Activated CD4-positive, alpha-beta T cell treated with anti-CD3 and anti-CD28 coated beads for 36 hours (primary cell): ENCODE data around the gene PTPRM. TPM values are rescaled to one million over a fixed set of nuclear protein-coding genes. Genes with fewer than 3 reads are reported as not detected.

Experiments
- ATAC-seq: fragments of 200-7000 bp; cut with Tn5 transposase; one replicate; pipeline ENCODE4 v1.10.0; 2021; ENCODE audit warnings: mild to moderate bottlenecking, moderate library complexity
- CTCF ChIA-PET: fragments of 350-600 bp; sonication (Branson Sonifier 250); formaldehyde crosslinking; loops from one replicate; lab custom pipeline; 2021; ENCODE audit warnings: antibody characterized with exemption; lab: Charles Lee
- POLR2A ChIA-PET: fragments of 350-600 bp; sonication (Branson Sonifier 250); formaldehyde crosslinking; loops from one replicate; lab custom pipeline; 2021; ENCODE audit warnings: antibody characterized with exemption, inconsistent platforms; lab: Charles Lee
- DNase-seq: peaks from one replicate; pipeline ENCODE4 v3.0.0-alpha.2; 2020
- H3K27ac Mint-ChIP-seq: one replicate; pipeline ENCODE4 v1.8.0; 2021; ENCODE audit warnings: mixed read lengths
- H3K27me3 Mint-ChIP-seq: one replicate; pipeline ENCODE4 v1.8.0; 2021; ENCODE audit warnings: mixed read lengths
- H3K36me3 Mint-ChIP-seq: one replicate; pipeline ENCODE4 v1.8.0; 2021; ENCODE audit warnings: low read depth, mixed read lengths
- H3K4me1 Mint-ChIP-seq: one replicate; pipeline ENCODE4 v1.8.0; 2021; ENCODE audit warnings: mixed read lengths
- H3K4me3 Mint-ChIP-seq: one replicate; pipeline ENCODE4 v1.8.0; 2021; ENCODE audit warnings: mild to moderate bottlenecking, moderate library complexity, mixed read lengths
- H3K9me3 Mint-ChIP-seq: one replicate; pipeline ENCODE4 v1.8.0; 2021; ENCODE audit warnings: low read depth, mixed read lengths
- intact Hi-C, 2 experiments: fragments of 100-400 bp; cut with DNase I in 1 of 2; cut with micrococcal nuclease in 1 of 2; formaldehyde crosslinking; loops; one replicate each; pipeline versions ENCODE4 v1.14.2 to v1.15.1; 2022 to 2024; cut with DNase I, micrococcal nuclease
- total RNA-seq, 2 experiments: library from RNA; stranded (reverse); gene quantifications; one replicate each; pipeline ENCODE4 v1.2.3, GENCODE V29; 2021

Gene PTPRM
- total RNA-seq, 2 experiments from 2014 or later = 6.5 to 14.0 TPM

- ATAC-seq (no peak), DNase-seq (no peak)
- intact Hi-C loops = no loop called here
- ChIA-PET POLR2A (no interaction called here), CTCF (no interaction called here)
- H3K36me3 Mint-ChIP-seq = no peaks in the 10 kb centered on the region
- H3K27ac Mint-ChIP-seq = no peak overlapping the region
- no peaks in the 10 kb centered on the region for H3K9me3 Mint-ChIP-seq
- H3K4me1 Mint-ChIP-seq = no peaks in the 10 kb centered on the region
- H3K4me3 Mint-ChIP-seq = no peak overlapping the region
- H3K27me3 Mint-ChIP-seq = no peaks in the 10 kb centered on the region
Measured at GRCh38 chr18:8073167-8073566, 506.1 kb downstream of the PTPRM start.

- no peak for ATAC-seq
- ChIA-PET POLR2A (no interaction called here), CTCF (no interaction called here)
- intact Hi-C loops = no loop called here
- Mint-ChIP-seq H3K9me3 (no peaks in the 10 kb centered on the region), H3K4me3 (no peak overlapping the region), H3K27ac (no peak overlapping the region), H3K27me3 (no peaks in the 10 kb centered on the region), H3K36me3 (no peaks in the 10 kb centered on the region), H3K4me1 (no peaks in the 10 kb centered on the region)
- DNase-seq = no peak
Measured at GRCh38 chr18:8080092-8080491, 513.0 kb downstream of the PTPRM start.

GRCh38 chr18:8081267-8081666 is 514.2 kb downstream of the PTPRM start:
- Mint-ChIP-seq H3K36me3 (no peaks in the 10 kb centered on the region), H3K9me3 (no peaks in the 10 kb centered on the region), H3K4me3 (no peak overlapping the region), H3K27me3 (no peaks in the 10 kb centered on the region), H3K27ac (no peak overlapping the region), H3K4me1 (no peaks in the 10 kb centered on the region)
- ChIA-PET CTCF (no interaction called here), POLR2A (no interaction called here)
- intact Hi-C loops = no loop called here
- ATAC-seq (no peak), DNase-seq (no peak)

- CTCF ChIA-PET = no interaction called here
- intact Hi-C loops = no loop called here
- DNase-seq (no peak), ATAC-seq (no peak)
- POLR2A ChIA-PET = no interaction called here
- Mint-ChIP-seq H3K27me3 (no peaks in the 10 kb centered on the region), H3K27ac (no peak overlapping the region), H3K4me1 (no peaks in the 10 kb centered on the region), H3K4me3 (no peak overlapping the region), H3K36me3 (no peaks in the 10 kb centered on the region), H3K9me3 (no peaks in the 10 kb centered on the region)
Measured at GRCh38 chr18:8081872-8082553, 514.9 kb downstream of the PTPRM start.

- no peaks in the 10 kb centered on the region for H3K4me1 Mint-ChIP-seq
- ATAC-seq (no peak), DNase-seq (peak; percentile 16)
- no peaks in the 10 kb centered on the region for H3K27me3 Mint-ChIP-seq
- no peaks in the 10 kb centered on the region for H3K36me3 Mint-ChIP-seq
- no peak overlapping the region for H3K4me3 Mint-ChIP-seq
- H3K9me3 Mint-ChIP-seq = no peaks in the 10 kb centered on the region
- no peak overlapping the region for H3K27ac Mint-ChIP-seq
- ChIA-PET CTCF (no interaction called here), POLR2A (no interaction called here)
- intact Hi-C loops = no loop called here
Measured at GRCh38 chr18:8084160-8084559, 517.0 kb downstream of the PTPRM start.

GRCh38 chr18:8088626-8089025 is 521.5 kb downstream of the PTPRM start:
- no peaks in the 10 kb centered on the region for H3K9me3 Mint-ChIP-seq
- POLR2A ChIA-PET = no interaction called here
- H3K4me3 Mint-ChIP-seq = no peak overlapping the region
- H3K27ac Mint-ChIP-seq = no peak overlapping the region
- intact Hi-C loops = no loop called here
- H3K4me1 Mint-ChIP-seq = no peaks in the 10 kb centered on the region
- no peaks in the 10 kb centered on the region for H3K27me3 Mint-ChIP-seq
- CTCF ChIA-PET = no interaction called here
- DNase-seq = no peak
- no peak for ATAC-seq
- no peaks in the 10 kb centered on the region for H3K36me3 Mint-ChIP-seq

GRCh38 chr18:8091035-8091434 is 523.9 kb downstream of the PTPRM start:
- no peaks in the 10 kb centered on the region for H3K27me3 Mint-ChIP-seq
- no peak overlapping the region for H3K4me3 Mint-ChIP-seq
- ATAC-seq (no peak), DNase-seq (no peak)
- no peaks in the 10 kb centered on the region for H3K4me1 Mint-ChIP-seq
- ChIA-PET CTCF (no interaction called here), POLR2A (no interaction called here)
- no peaks in the 10 kb centered on the region for H3K9me3 Mint-ChIP-seq
- H3K36me3 Mint-ChIP-seq = no peaks in the 10 kb centered on the region
- no peak overlapping the region for H3K27ac Mint-ChIP-seq
- intact Hi-C loops = no loop called here

- ChIA-PET CTCF (no interaction called here), POLR2A (no interaction called here)
- H3K4me1 Mint-ChIP-seq = no peaks in the 10 kb centered on the region
- intact Hi-C loops = no loop called here
- ATAC-seq = no peak
- H3K27ac Mint-ChIP-seq = no peak overlapping the region
- peaks cover 2% of the 10 kb centered on the region for H3K36me3 Mint-ChIP-seq
- H3K4me3 Mint-ChIP-seq = no peak overlapping the region
- no peak for DNase-seq
- H3K27me3 Mint-ChIP-seq = no peaks in the 10 kb centered on the region
- no peaks in the 10 kb centered on the region for H3K9me3 Mint-ChIP-seq
Measured at GRCh38 chr18:8095947-8096570, 528.9 kb downstream of the PTPRM start.

GRCh38 chr18:8097399-8097798 is 530.3 kb downstream of the PTPRM start:
- POLR2A ChIA-PET = no interaction called here
- Mint-ChIP-seq H3K27ac (no peak overlapping the region), H3K36me3 (peaks cover 2% of the 10 kb centered on the region), H3K4me1 (no peaks in the 10 kb centered on the region), H3K27me3 (no peaks in the 10 kb centered on the region), H3K9me3 (peaks cover under 1% of the 10 kb centered on the region), H3K4me3 (no peak overlapping the region)
- intact Hi-C loops = no loop called here
- DNase-seq (no peak), ATAC-seq (no peak)
- CTCF ChIA-PET = no interaction called here

GRCh38 chr18:8097927-8098326 is 530.8 kb downstream of the PTPRM start:
- peaks cover 6% of the 10 kb centered on the region for H3K9me3 Mint-ChIP-seq
- CTCF ChIA-PET = no interaction called here
- DNase-seq (no peak), ATAC-seq (no peak)
- POLR2A ChIA-PET = no interaction called here
- no peak overlapping the region for H3K27ac Mint-ChIP-seq
- H3K27me3 Mint-ChIP-seq = no peaks in the 10 kb centered on the region
- peaks cover 2% of the 10 kb centered on the region for H3K36me3 Mint-ChIP-seq
- intact Hi-C loops = no loop called here
- no peaks in the 10 kb centered on the region for H3K4me1 Mint-ChIP-seq
- H3K4me3 Mint-ChIP-seq = no peak overlapping the region

- Mint-ChIP-seq H3K4me1 (no peaks in the 10 kb centered on the region), H3K36me3 (no peaks in the 10 kb centered on the region), H3K9me3 (peaks cover 6% of the 10 kb centered on the region), H3K27me3 (no peaks in the 10 kb centered on the region), H3K27ac (no peak overlapping the region), H3K4me3 (no peak overlapping the region)
- intact Hi-C loops = no loop called here
- DNase-seq (no peak), ATAC-seq (no peak)
- ChIA-PET POLR2A (no interaction called here), CTCF (no interaction called here)
Measured at GRCh38 chr18:8106603-8107002, 539.5 kb downstream of the PTPRM start.

- intact Hi-C loops = no loop called here
- no peak overlapping the region for H3K4me3 Mint-ChIP-seq
- POLR2A ChIA-PET = no interaction called here
Measured at GRCh38 chr18:8107426-8107825, 540.3 kb downstream of the PTPRM start.

More at GRCh38 chr18:8107426-8107825, 540.3 kb downstream of the PTPRM start:
- Mint-ChIP-seq H3K27ac (no peak overlapping the region), H3K9me3 (peaks cover 5% of the 10 kb centered on the region), H3K36me3 (no peaks in the 10 kb centered on the region), H3K4me1 (no peaks in the 10 kb centered on the region), H3K27me3 (no peaks in the 10 kb centered on the region)
- no peak for ATAC-seq
- CTCF ChIA-PET = no interaction called here
- DNase-seq = no peak
